NCI-H460 (cell line): Measurements from ENCODE around the gene RAB1A. TPM values are rescaled to one million over a fixed set of nuclear protein-coding genes. Genes with fewer than 3 reads are reported as not detected.
"Not testable (repeated sequence)": the region's sequence is repeated elsewhere in the genome, so short reads cannot be mapped to it uniquely, and the experiment has no call there.

Experiments used
- DNase-seq: peaks from one replicate; pipeline ENCODE4 v3.0.0-alpha.2; 2016; ENCODE audit warnings: low read depth; ENCODE audit errors: extremely low read depth
- polyA plus RNA-seq: library from polyadenylated mRNA; depleted of rRNA; stranded (reverse); fragments of >200 nt; gene quantifications from 2 replicates; pipeline ENCODE4 v1.2.3, GENCODE V29; 2014; cell fraction: nucleus; rRNA removed
- total RNA-seq: library from RNA; depleted of rRNA; stranded (reverse); fragments of >200 nt; shearing (Covaris generic); gene quantifications from 2 replicates; pipeline ENCODE4 v1.2.3, GENCODE V29; 2014; rRNA removed

RAB1A gene
- total RNA-seq, result 139 and 160 TPM in 2 replicates
- polyA plus RNA-seq, result 54.0 and 56.7 TPM in 2 replicates

DNA sequence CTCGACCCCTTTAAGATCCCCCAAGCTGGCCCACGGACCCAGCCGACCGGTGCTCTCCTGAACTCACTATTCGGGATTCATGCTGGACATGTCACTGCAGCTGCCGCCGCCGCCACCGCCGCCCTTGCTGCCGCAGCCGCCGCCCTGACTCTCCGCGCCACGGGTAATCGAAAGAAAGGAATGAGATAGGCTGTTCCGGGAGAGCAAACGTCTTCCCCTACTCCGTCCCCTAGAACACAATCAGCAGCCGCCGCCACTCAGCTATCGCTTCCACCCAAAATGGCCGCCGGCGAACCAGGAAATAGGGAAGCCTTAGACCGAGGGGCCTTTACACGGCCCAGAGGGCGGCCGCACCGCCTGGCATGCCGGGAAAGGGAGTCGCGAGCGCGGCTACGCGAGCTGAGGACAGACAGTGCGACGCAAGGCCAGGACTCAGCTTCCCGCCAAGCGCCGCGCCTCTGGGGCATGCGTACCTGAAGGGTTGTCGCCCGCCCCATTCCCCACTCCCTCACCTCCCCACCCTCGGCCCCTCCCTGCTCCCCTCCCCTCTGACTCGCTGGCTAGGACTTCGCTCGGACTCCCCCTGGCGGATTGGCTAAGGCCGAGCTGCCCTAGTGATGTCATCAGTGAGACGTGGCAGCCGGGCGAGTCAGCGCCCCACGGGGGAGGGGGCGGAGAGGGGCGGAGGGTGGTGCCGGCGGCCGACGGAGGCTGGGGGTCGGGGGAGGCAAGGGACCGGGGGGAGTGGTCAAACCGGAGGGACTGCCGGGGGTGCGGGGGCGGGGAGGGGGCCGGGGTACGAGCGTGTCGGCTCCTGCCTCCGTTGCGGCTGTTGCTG lies at the start of gene RAB1A:
Gene RAB1A, minus strand, starts transcription at position 281 of the 838 bp plus-strand sequence. Its CDS starts 191 bp downstream, at position 90.
- DNase-seq, result peak; percentile 99

GRCh38 chr2:65177751-65178442 lies 48.0 kb upstream of the RAB1A start:
- DNase-seq, result no peak

- DNase-seq, result no peak
These were observed 46.1 kb upstream of the RAB1A start for GRCh38 chr2:65175894-65176530.

GRCh38 chr2:65174031-65174430 lies 44.1 kb upstream of the RAB1A start:
- not testable (repeated sequence) for DNase-seq

GRCh38 chr2:65172994-65173790 lies 43.3 kb upstream of the RAB1A start:
- DNase-seq, result no peak

DNA sequence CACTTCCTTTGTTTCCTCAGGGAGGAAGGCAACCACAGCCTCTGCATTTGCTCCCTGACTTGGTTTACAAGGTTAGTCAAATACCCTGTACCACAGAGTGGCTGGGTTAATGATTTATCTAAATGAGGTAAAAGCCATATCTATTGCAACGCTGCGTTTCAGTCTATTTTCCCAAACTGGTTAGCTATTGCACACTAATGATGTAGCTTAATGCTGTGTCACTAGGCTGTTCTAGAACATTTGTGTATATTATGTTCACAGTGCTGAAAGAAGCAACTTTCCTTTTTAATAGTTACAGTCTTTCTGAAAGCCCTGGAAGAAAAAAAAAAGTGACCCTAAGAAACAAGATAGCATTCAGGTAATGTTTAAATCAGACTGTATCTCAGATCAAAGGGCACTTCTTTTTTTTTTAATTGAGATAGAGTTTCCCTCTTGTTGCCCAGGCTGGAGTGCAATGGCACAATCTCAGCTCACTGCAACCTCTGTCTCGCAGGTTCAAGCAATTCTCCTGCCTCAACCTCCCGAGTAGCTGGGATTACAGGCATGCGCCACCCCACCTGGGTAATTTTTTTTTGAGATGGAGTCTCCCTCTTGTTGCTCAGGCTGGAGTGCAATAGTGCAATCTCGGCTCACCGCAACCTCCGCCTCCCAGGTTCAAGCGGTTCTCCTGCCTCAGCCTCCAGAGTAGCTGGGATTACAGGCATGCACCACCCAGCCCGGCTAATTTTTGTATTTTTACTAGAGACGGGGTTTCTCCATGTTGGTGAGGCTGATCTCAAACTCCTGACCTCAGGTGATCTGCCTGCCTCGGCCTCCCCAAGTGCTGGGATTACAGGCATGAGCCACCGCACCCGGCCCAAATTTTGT lies 40.9 kb upstream of the RAB1A start:
- DNase-seq, result not testable (repeated sequence)

GRCh38 chr2:65169760-65170136 lies 39.8 kb upstream of the RAB1A start:
- no peak for DNase-seq

DNA sequence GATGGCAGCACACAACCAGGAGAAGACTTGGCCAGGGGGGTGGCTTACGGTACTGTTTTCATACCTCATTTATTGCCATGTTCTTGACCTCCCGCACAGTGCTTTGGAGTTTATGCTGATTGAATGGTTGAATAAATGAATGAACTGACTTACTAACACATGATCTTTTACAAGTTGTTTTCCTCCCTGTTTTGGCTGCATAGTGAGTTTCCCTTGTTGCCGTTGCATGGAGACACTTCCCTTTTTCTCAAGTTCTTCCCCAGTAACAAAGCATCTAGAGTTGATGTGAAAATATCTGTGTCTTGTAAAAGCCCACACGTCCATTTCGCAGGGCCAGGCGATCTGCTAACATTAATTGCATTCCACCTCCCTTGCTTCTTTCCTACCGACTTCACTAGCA lies 35.7 kb upstream of the RAB1A start:
- DNase-seq, result no peak

GRCh38 chr2:65164426-65164891 lies 34.6 kb upstream of the RAB1A start:
- no peak for DNase-seq

DNA sequence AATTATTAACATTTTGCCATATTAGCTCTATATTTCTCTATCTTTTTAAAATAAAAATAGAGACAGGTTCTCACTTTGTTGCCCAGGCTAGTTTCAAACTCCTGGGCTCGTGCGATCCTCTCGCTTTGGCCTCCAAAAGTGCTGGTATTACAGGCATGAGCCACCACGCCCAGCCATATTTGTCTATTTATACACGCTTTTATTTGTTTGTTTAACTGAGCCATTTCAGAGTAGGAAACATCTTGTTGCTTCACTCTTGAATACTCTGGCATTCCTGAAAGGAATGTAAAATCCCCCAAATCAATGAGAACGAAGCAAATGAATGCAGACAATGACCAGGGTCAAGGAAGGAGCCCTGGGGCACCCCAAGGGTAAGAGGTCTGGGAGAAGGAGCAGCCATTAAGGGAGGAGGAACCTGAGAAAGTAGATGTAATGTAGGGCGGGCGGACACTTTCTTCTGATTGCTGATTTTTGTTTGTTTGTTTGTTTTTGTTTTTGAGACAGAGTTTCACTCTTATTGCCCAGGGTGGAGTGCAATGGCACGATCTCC lies 31.7 kb upstream of the RAB1A start:
- peak; percentile 5 for DNase-seq

- DNase-seq, result no peak
These were observed 30.0 kb upstream of the RAB1A start for GRCh38 chr2:65159906-65160305.

- no peak for DNase-seq
These were observed 29.4 kb upstream of the RAB1A start for GRCh38 chr2:65159261-65159660.

DNA sequence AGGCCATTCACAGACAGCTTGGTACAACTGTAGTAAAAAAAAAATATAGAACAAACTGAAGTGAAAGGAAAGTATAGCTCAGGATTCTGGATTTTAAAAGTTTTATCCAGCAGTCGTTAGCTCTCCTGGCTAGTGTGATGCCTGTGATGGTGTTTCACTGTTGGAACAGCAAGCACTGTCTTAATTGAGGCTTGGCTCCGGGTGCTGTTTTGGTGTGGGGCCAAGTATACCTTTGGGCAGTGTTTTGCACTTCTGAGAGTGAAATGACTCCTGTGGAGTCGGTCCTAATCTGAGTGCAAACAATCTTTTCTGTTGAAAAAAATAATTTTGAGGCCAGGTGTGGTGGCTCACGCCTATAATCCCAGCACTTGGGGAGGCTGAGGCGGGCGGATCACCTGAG lies 28.7 kb upstream of the RAB1A start:
- no peak for DNase-seq

DNA sequence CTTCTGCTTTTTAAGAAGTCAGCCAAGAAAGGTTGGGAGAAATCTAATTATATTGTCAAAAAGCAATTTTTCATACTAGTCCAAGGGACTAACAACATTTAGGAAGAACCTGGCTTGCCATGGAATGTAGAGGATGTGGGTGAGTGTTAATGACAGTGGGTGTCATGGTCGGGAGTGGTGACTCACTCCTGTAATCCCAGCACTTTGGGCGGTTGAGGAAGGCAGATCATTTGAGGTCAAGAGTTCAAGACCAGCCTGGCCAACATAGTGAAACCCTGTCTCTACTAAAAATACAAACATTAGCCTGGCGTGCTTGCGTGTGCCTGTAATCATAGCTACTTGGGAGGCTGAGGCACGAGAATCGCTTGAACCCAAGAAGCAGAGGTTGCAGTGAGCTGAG lies 27.9 kb upstream of the RAB1A start:
- not testable (repeated sequence) for DNase-seq

DNA sequence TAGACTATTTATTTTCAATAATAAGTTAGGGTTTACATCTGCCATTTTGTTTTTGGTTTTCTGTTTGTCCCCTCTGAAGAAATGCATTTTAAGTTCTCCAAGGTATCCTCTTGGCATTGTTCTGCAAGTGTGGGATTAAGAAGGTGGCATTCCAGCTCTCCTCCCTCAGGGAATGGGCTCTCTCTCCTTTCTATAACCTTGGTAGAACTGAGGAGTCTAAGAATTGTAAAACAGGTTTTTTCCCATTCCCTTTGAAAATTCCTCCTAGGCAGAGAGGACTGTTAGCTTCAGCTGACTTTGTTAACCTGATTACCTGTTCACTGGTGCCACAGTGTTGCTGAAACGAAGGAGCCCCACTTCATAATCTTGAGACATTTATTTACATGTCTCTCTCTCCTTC lies 26.1 kb upstream of the RAB1A start:
- no peak for DNase-seq

DNA sequence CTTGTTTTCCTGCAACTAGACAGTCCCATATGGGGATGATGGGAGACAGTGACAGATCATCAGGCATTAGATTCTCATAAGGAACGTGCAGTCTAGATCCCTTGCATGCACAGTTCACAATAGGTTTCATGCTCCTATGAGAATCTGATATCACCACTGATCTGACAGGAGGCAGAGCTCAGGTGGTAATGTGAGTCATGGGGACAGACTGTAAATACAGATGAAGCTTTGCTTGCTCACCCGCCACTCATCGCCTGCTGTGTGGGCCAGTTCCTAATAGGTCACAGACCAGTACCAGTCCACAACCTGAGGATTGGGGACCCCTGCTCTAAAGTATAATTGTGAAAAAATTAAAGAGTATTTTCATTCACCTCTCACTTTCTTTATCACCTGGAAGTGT lies 23.6 kb upstream of the RAB1A start:
- DNase-seq, result no peak

DNA sequence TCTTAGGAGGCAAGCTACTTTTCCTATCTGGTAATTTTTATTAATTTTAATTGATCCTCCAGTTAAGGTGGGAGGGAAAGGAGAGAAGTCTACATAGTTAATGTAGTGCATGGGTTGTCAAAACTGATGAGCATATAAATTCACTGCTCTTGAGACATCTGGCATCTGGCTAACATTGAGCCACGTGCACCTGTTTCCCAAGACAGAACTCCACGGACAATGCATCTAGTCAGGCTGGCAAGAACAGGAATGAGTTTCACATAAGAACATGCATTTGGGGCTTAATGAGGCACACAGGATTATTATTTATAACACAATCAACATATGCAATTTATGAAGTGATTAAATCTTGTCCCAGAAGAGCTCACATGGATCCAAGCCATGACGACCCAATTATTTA lies 16.2 kb upstream of the RAB1A start:
- DNase-seq, result no peak

GRCh38 chr2:65144571-65144970 lies 14.7 kb upstream of the RAB1A start:
- no peak for DNase-seq

GRCh38 chr2:65142515-65142914 lies 12.6 kb upstream of the RAB1A start:
- DNase-seq, result no peak
